DMS114 treated with DMSO at 0.1 percent for 48 hours (cell line): ENCODE data around the gene TMEM44.
"Not testable (repeated sequence)": the region's sequence is repeated elsewhere in the genome, so short reads cannot be mapped to it uniquely, and the experiment has no call there.

Experiments
- DNase-seq: peaks from one replicate; lab custom pipeline; 2025; ENCODE audit not compliant: unreplicated experiment; lab: John Stamatoyannopoulos, UW

The TMEM44 gene

DNA sequence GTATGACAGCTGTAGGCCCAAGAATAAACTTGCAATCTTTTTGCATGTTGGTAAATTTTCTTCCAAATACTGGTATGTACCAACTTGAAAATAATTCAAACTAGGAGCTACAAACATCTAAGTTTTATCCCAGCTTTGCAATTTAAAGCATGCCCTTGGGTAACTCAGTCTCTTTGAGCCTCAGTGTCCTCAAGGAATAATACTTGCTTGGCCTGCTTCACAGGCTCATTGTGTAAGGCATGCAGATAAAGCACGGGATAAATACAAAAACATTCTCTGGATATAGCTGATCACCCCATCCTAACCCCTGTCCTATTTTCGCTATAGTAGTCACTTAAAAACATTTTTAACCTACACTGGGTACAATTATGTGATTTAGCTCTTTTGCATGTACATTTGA, 9.6 kb upstream of the TMEM44 start:
- no peak for DNase-seq

DNA sequence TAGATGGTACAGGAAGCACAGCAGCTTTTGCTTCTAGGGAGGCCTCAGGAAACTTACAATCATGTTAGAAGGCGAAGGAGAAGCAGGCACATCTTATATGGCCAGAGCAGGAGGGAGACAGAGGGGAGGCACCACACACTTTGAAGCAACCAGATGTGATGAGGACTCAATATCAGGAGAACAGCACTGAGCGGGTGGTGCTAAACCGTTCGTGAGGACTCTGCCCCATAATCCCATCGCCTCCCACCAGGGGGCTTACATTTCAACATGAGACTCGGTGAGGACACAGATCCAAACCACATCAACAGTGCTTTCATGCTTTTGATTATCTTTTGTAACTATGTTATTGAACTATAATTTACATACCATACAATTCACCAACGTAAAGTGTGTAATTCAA, 7.6 kb upstream of the TMEM44 start:
- DNase-seq, result peak; percentile 29

DNA sequence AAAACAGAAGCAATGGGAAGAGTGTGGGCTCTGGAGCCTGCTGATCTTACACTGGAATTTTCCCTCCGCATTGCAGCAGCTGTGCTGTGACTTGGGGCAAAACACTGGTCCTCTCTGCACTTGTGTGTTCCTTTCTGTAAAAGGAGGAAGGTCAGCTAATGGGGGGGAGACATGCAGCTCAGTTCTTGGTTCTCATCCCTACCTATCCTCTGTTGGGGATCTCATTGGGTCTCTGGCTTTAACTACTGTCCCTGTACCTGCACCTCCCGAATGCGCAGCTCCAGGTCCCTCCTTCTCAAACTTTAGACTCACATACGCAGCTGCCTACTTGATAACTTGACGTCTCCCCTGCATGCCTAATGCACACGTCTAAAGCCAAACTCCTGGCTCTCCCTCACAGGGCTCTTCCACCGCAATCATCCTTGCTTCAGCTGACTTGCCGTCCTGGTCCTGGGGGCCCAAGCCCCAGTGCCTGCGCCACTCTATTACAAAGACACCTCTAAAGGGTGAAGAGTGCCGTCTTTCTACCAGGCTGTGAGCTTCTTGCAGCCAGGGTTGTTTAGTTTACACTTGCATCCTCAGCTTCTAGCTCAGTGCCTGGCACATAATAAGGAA, 5.9 kb upstream of the TMEM44 start:
- DNase-seq, result no peak

DNA sequence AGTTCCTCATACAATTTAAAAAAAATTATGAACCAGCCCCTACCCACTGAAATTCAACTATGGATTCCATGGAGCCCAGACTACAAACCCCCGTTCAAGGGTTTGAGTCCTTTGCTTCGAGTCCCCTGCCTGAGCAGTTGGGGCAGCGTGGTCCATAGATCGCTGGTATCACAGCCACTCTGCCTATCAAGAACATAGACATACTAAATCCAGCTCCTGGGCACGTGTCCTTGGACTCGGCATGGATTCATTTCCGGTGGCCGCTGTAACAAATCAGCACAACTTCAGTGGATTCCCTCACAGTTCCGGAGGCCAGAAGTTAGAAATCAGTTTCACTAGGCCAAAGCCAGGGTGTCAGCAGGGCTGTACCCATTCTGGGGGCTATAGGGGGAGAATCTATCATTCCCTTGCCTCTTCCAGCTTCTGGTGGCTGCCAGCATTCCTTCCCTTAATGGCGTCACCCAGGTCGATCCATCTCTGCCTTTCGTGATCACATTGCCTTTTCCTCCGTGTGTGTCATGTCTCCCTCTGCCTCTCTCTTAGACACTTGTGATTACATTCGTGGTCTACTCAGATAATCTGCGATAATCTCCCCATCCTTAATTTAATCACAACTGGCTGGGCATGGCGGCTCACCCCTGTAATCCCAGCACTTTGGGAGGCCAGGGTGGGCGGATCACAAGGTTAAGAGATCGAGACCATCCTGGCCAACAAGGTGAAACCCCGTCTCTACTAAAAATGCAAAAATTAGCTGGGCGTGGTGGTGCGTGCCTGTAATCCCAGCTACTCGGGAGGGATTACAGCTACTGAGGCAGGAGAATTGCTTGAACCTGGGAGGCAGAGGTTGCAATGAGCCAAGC, 4.6 kb upstream of the TMEM44 start:
- DNase-seq, result no peak

DNA sequence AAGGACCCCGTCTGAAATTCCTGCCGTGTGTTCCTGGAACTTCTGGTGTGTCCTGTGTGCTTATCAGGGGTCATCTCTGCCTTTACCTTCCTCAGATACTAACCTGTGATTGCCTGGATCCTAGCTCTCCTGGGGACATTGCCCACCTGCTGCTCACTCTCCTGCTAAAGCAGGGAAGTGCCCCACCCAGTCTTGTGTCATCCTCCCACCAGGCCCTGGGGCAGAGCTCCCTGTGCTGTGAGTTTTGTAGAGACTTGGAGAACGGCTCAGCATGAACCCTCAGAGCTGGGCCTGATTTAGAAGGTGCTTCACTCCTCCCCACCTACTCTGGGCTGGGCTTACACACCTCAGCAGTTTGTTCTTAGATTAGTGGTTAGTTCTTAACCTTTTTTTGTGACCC, 3.8 kb upstream of the TMEM44 start:
- DNase-seq, result no peak

DNA sequence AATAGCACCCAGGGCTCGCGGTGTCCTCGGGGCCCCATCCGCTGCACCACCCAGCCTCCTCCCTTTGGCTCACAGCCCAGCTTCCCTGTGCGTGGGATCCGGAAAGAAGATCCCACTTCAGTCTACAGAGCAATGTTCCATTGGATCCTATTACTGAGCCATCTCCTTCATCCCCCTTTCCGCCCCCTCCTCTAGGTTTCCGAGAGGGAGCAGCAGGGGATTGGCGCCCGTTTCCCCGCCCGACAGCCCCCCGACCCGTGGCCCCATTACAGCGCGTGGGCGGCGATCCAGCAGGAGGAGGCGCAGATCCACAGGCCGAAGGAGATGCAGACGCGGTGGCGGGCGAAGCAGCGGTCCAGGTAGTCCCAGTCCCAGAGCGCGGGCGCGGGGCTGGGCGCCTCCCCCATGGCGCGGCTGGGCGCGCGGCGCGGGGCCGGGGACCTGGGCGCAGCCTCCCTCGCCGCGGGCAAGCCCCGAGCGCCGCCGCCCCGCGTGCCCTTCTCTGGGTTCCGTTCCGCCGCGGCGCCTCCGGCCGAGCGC, 340 bp downstream of the TMEM44 start:
- DNase-seq, result no peak

DNA sequence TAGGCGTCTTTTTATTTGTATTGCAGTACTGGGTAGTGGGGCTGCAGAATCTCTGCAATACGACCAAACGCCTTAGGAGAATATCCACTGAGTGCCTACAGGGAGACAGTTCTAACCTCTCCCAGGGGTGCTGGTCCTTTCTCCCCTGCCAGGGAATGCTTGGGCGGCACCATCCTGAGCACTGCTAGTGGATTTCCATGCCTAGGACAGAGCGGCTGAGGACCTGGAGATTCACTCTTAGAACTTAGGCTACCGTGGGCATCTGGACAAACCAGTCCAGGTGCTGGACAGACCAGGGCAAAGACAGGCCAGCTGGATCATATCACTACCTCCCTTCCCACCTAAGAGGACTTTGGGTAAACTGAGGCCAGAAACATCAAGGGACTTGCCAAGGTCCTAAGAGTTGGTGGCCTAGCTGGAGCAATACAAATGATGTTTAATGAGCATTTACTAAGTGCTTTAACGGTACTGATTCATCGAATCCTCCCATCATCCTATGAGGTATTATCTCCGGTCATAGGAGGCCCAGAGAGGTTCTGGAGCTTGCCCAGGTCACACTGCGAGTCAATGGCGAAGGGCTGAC, 902 bp downstream of the TMEM44 start:
- no peak for DNase-seq

DNA sequence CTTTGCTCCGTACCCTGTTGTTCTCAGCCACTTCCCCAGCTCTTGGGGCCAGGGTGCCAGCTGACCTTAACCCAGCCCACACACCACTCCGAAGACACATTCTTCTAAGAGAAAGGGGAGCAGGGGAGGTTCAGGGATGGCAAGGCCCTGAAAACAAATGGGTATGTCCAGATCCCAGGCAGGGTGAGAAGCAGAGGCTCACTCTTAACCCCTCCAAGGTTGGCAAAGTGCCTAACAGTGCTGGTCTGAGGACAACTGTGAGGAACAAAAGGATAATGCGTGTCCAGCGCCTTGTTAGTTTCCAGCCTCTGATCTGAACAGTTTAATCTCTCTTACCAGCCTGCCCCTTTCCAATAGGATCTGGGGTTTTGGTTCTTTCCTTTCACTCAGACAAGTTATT, 1.5 kb downstream of the TMEM44 start:
- DNase-seq, result no peak

DNA sequence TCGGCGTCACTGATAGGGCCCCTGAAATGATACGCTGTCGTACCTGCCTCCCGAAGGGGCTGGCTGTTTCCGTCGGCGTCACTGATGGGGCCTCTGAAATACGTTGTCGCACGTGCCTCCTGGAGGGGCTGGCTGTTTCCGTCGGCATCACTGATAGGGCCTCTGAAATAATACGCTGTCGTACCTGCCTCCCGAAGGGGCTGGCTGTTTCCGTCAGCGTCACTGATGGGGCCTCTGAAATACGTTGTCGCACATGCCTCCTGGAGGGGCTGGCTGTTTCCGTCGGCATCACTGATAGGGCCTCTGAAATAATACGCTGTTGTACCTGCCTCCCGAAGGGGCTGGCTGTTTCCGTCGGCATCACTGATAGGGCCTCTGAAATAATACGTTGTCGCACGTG, 2.5 kb downstream of the TMEM44 start:
- DNase-seq, result not testable (repeated sequence)

DNA sequence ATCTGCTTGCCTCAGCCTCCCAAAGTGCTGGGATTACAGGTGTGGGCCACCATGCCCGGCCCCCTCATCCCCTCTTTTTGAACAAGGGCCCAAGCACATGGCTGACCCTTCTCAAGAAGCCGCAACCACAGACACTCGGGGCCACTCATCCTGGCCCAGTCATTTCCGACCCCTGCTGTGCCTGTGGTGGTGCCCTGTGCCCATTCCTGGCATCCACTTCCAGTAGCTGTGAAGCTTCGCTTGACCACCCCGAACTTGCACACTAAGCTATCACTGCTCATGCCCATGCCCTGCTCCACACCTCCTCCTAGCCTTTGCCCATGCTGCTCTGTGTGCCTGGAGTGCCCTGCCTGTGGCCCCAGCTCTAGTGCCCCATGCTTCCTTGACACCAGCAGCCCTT, 8.3 kb downstream of the TMEM44 start:
- no peak for DNase-seq

DNA sequence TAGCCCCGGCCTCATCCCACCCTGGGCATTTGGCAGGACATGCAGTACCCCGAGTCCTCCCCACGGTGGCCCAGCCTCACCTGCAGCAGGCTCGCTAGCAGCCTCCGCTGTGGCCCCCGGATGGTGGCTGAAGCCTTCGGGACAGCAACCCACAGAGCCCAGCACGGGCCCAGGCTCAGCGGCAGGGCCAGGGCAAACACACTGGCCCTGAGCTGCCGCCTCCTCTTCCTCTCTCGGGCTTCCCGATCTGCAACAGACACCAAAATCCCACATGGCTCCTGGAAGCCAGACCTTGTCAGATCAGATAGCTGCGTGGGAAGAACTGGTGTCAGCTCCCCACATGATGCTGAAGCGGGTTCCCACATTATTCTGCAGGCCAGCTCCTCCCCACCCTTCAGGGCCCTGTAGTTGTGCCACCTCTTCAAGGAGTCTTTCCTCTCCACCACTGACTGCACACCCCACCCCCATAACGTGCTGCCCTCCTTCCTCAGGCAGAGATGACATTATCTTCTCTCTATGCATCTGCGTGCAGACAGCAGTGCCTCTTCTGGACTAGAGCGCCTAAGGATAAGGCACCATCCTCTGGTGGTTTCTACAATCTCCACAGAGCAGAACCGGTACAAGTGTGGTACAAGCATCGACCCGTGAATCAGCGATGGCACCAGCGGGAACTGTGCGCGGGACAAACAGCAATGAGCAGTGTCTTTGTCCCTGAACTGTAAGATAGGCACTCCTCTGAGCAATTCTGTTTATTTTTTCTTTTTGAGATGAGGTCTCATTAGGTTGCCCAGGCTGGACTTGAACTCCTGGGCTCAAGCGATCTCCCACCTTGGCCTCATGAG, 9.5 kb downstream of the TMEM44 start:
- no peak for DNase-seq

DNA sequence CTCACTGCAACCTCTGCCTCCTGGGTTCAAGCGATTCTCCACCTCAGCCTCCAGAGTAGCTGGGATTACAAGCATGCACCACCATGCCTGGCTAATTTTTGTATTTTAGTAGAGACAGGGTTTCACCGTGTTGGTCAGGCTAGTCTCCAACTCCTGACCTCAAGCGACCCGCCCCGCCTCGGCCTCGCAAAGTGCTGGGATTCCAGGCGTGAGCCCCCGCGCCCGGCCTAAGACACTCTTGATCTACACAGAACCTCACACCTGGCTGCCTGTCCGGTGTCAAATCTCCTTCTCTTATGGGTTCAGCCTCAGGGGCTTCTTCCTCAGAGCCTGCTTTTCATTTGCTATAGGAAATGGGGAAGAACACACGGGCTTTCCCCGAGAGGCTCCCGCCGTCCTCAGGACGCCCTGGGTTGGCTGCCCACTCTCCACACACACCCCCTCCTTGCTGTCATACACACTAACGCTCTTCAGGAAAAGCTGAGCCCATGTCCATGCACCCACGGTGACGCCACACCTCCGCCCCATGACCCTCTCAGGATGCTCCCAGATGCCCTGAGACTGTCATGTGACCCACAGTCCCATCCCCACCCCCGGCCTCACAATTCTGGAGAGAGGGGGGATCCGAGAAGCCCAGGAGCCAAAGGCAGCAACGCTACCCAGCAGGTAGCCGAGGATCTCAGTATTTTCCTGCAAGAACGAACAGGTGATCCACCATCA, 10.4 kb downstream of the TMEM44 start:
- DNase-seq, result no peak

DNA sequence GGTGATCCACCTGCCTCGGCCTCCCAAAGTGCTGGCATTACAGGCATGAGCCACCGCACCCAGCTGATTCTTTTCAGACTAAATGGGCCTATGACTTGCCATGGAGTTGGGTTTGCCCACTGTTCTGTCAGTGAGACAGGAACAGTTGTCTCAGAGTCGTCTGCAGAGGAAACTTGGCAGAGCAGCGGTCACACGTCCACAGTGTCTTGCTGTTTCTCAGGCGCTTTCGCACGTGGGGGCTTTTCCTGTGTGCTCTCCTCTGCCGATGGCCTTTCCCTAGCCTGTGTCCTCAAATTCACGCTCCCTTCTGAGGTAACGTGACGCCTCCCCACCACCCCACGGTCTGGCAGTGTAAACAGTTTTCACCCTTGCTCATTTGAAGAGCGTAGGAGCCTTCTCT, 11.3 kb downstream of the TMEM44 start:
- DNase-seq, result no peak

DNA sequence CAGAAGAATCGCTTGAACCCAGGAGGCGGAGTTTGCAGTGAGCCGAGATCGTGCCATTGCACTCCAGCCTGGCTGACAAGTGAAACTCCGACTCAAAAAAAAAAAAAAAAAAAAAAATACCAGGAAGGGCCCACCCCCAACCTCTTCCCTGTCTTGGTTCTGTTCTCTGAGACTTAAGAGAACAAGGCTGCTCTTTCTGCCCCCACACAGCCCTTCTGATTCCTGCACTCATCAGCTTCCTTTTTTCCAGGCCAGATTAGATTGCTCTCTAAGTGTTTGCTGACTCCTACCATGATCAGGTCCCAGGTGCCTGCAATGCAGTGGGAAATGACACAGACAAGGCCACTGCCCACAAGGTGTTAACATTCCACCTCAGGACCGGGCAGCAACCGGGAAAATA, 13.0 kb downstream of the TMEM44 start:
- no peak for DNase-seq

DNA sequence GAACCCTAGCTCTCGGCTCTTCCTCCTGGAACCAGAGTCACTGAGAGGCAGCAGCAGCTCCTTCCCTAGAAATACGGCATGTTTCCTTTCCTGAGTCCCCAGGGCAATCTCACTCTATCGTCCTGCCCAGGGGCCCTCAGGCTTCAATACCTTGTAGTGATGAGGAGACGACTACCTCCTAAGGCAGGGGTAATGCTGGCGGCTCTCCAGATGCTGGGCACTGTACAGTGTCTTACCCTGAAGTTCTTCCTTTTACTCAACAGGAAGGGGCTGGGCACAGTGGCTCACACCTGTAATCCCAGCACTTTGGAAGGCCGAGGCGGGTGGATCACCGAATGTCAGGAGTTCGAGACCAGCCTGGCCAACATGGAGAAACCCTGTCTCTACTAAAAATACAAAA, 13.5 kb downstream of the TMEM44 start:
- no peak for DNase-seq

DNA sequence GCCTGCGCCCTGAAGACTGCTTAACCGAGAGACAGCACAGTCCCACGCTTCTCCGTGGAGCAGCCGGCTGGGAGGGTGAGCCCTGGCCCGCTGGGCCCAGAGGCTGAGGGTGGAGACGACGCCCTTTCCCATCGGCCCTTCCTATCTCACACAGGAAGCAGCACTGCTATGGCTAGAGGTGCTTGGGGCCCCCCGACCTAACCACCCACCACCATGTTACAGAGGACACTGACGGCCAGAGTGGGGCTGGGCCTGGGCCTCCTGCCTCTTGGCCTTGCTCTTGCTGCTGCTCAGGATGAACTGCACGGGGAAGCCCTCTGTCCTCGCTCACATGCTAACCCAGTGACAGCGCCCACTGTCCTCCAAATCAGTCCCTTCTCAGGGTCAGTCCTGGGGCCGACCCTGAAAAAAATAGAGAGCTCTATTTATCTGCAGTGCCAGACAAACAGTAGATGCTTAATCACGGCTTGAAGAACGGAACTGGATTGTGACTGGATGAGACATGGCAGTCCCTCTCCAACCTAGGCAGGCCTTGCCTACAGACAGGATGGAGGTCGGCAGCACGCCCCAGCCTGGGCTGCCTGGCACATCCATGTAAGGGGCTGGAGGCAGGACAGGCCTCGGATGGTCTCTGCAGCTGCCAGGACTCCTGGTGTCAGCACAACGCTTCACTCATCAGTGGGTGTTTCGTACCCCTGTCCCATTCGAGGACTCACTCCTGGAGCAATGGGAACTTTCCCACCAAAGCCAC, 14.2 kb downstream of the TMEM44 start:
- no peak for DNase-seq

DNA sequence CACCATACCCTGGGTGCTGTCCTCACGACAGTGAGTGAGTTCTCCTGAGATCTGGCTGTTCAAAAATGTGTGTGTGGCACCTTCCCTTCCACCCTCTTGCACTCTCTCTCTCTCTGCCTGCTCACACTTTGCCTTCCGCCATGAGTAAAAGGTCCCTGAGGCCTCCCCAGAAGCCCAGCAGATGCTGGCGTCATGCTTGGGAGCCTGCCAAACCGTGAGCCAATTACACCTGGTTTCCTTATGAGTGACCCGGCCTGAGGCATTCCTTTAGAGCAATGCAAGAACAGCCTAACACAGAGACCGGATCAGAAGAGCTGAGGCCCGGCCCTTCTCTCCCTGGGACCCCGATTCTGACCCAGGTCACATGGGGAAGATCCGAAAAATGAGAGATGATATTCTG, 15.4 kb downstream of the TMEM44 start:
- DNase-seq, result no peak

DNA sequence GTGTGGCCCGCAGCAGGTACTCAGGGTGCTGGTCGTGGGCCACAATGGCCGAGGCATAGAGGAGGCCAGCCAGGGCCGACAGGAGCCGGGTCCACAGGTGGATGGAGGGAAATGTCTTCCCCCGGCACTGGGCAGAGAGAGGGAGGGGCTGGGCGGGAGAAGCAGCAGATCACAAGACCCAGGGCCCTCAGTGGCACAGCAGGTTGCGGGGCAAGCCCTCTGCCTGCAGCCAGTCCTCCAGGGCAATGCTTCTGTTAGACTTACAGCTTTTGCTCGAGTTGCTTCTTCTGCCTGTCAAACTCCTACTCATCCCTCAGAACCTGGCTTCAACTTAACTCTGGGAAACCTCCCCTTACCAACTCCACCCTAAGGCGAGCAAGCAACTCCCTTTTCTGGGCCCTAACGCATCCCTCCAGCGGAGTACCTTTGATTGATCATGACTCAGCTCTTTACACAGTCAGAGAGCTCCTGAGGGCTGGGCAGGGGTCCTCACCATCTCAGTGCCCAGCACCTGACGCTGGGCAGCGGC, 16.0 kb downstream of the TMEM44 start:
- DNase-seq, result no peak

DNA sequence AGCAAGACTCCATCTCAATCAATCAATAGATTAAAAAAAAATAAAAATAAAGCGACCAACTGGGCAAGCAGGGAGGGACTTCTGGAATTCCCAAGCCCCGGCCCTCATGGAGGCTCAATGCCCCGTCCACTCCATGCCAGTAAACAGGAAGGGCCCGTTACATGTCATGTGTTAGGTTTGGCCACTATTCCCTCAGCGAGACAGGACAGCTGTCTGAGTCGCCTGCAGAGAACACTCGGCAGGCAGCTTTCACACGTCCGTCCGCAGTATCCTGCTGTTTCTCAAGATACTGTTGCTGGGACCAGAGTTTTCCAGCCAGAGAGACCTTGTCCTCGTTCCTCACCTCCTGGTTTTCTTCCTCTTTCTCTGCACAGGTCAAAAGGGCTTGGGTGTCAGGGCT, 18.0 kb downstream of the TMEM44 start:
- DNase-seq, result no peak

DNA sequence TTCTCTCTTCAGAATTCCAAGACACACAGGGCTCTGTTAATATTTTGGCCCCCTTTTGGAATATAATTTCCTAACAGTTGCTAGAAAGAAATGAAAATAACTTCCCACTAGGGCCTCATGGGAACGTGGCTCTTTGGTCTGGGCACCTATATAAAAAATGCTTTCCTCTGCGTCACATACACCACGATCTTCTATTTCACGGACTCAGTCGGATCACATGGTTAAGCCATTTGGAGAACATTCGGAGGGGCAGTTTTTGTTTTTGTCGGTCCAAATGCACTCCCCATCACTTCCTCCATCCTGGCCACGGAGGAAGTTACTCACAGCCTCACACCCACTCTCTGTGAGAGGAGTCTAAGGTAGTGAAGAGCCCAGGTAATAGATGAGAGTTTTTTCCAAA, 21.0 kb downstream of the TMEM44 start:
- DNase-seq, result no peak
